Neural cell (in vitro differentiated cells): ENCODE data around the gene OTULINL. TPM values are rescaled to one million over a fixed set of nuclear protein-coding genes. Genes with fewer than 3 reads are reported as not detected.

Source experiments
- H2AFZ ChIP-seq: fragments of 200-600, 300-800 bp; sonication (generic), shearing (Covaris generic); 2 replicates; pipeline ENCODE4 v1.6.0; 2014; ENCODE audit warnings: low read depth, mild to moderate bottlenecking, antibody characterized with exemption, low read length, moderate library complexity
- H3F3A ChIP-seq: fragments of 200-600 bp; shearing (Covaris generic); 2 replicates; pipeline ENCODE4 v1.6.1; 2016; ENCODE audit warnings: mild to moderate bottlenecking, moderate library complexity, mixed read lengths, antibody characterized with exemption, low read length; ENCODE audit not compliant: insufficient read depth, poor library complexity, severe bottlenecking
- H3K27ac ChIP-seq: fragments of 200-600, 300-800 bp; sonication (generic), shearing (Covaris generic); 2 replicates; pipeline ENCODE4 v1.5.1; 2014; ENCODE audit warnings: mild to moderate bottlenecking, low read length, moderate library complexity
- H3K27me3 ChIP-seq: fragments of 300-800, 200-600 bp; sonication (generic), shearing (Covaris generic); 2 replicates; pipeline ENCODE4 v1.6.0; 2014; ENCODE audit warnings: mild to moderate bottlenecking, low read depth, low read length, moderate library complexity; ENCODE audit not compliant: insufficient read depth
- H3K36me3 ChIP-seq: fragments of 300-800, 200-600 bp; sonication (generic), shearing (Covaris generic); 2 replicates; pipeline ENCODE4 v1.5.1; 2014; ENCODE audit warnings: mild to moderate bottlenecking, antibody characterized with exemption, low read length, moderate library complexity; ENCODE audit not compliant: insufficient read depth
- H3K4me2 ChIP-seq: fragments of 300-800, 200-600 bp; sonication (generic), shearing (Covaris generic); 2 replicates; pipeline ENCODE4 v1.6.0; 2014; ENCODE audit warnings: mild to moderate bottlenecking, low read length
- H3K4me3 ChIP-seq: fragments of 300-800, 200-600 bp; sonication (generic), shearing (Covaris generic); 2 replicates; pipeline ENCODE4 v1.5.1; 2014; ENCODE audit warnings: mild to moderate bottlenecking, low read length, moderate library complexity
- H3K79me2 ChIP-seq: fragments of 200-600 bp; shearing (Covaris generic); replicated peaks from 2 replicates; pipeline ENCODE4 v1.6.0; 2014; ENCODE audit warnings: mild to moderate bottlenecking, low read length, moderate library complexity; ENCODE audit not compliant: insufficient read depth
- H3K9ac ChIP-seq: fragments of 300-800, 200-600 bp; sonication (generic), shearing (Covaris generic); 2 replicates; pipeline ENCODE4 v1.6.1; 2016; ENCODE audit warnings: mild to moderate bottlenecking, low read length, mixed read lengths
- H3K9me2 ChIP-seq: fragments of 200-600 bp; shearing (Covaris generic); 2 replicates; pipeline ENCODE4 v1.6.1; 2016; ENCODE audit warnings: mild to moderate bottlenecking, low read length, mixed read lengths; ENCODE audit not compliant: insufficient read depth
- H3K9me3 ChIP-seq: fragments of 200-600, 300-800 bp; sonication (generic), shearing (Covaris generic); 2 replicates; pipeline ENCODE4 v1.6.1; 2016; ENCODE audit warnings: mild to moderate bottlenecking, mixed run types, low read length, moderate library complexity, mixed read lengths
- H4K20me1 ChIP-seq: fragments of 200-600 bp; shearing (Covaris generic); 2 replicates; pipeline ENCODE4 v1.6.1; 2016; ENCODE audit warnings: mild to moderate bottlenecking, mixed run types; ENCODE audit not compliant: insufficient read depth
- EP300 ChIP-seq: fragments of 450-650 bp; conservative IDR thresholded peaks from 2 replicates; pipeline ENCODE4 v1.6.1; 2014; ENCODE audit warnings: antibody characterized with exemption, mild to moderate bottlenecking, moderate library complexity; ENCODE audit not compliant: poor library complexity, severe bottlenecking
- EZH2 ChIP-seq: fragments of 200-600, 300-800 bp; shearing (Covaris generic), sonication (generic); IDR thresholded peaks from 2 replicates; pipeline ENCODE4 v1.6.1; 2014; ENCODE audit warnings: antibody characterized with exemption, low read length, borderline replicate concordance, mild to moderate bottlenecking; ENCODE audit not compliant: insufficient read depth, poor library complexity, severe bottlenecking
- MXI1 ChIP-seq: fragments of 450-650 bp; conservative IDR thresholded peaks from 2 replicates; pipeline ENCODE4 v1.6.1; 2014; ENCODE audit warnings: antibody characterized with exemption, mild to moderate bottlenecking; ENCODE audit not compliant: poor library complexity, severe bottlenecking
- POLR2AphosphoS5 ChIP-seq: IDR thresholded peaks from 2 replicates; pipeline ENCODE4 v1.6.1; 2012
- RAD21 ChIP-seq: fragments of 450-650 bp; conservative IDR thresholded peaks from 2 replicates; pipeline ENCODE4 v1.6.1; 2014; ENCODE audit warnings: antibody characterized with exemption, mild to moderate bottlenecking, moderate library complexity
- SMC3 ChIP-seq: fragments of 450-650 bp; conservative IDR thresholded peaks from 2 replicates; pipeline ENCODE4 v1.6.1; 2014; ENCODE audit warnings: antibody characterized with exemption, mild to moderate bottlenecking, moderate library complexity; ENCODE audit not compliant: poor library complexity
- TAF1 ChIP-seq: IDR thresholded peaks from 2 replicates; pipeline ENCODE4 v1.6.1; 2012; ENCODE audit warnings: low read depth
- polyA plus RNA-seq: library from polyadenylated mRNA; depleted of rRNA; stranded (reverse); fragments of >200 nt; gene quantifications from 2 replicates; pipeline ENCODE4 v1.2.3, GENCODE V29; 2014
- TF ChIP-seq, protein P1 (sequence below): IDR thresholded peaks from 2 replicates; pipeline ENCODE4 v1.6.1; 2012; ENCODE audit warnings: borderline replicate concordance
- TF ChIP-seq, protein P2 (sequence below): fragments of 450-650 bp; IDR thresholded peaks from 2 replicates; pipeline ENCODE4 v1.5.1; 2014; ENCODE audit warnings: antibody characterized with exemption, mild to moderate bottlenecking, moderate library complexity; ENCODE audit not compliant: poor library complexity, severe bottlenecking

The OTULINL gene
- polyA plus RNA-seq, 1 donor from 2014 or later: 7.2 TPM

DNA sequence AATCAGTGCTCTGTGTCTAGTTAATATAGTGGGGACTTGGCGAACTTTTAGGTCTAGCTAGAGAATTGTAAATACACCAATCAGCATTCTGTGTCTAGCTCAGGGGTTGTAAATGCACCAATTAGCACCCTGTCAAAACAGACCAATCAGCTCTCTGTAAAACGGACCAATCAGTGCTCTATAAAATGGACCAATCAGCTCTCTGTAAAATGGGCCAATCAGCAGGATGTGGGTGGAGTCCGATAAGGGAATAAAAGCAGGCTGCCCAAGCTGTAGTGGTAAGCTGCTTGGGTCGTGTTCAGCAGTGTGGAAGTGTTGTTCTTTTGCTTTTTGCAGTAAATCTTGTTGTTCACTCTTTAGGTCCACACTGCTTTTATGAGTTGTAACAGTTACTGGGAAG, 3.6 kb upstream of the OTULINL start:
- Histone ChIP-seq H4K20me1 (no peaks in the 10 kb centered on the region), H3K9ac (no peak overlapping the region), H2AFZ (no peak overlapping the region), H3K27ac (no peak overlapping the region), H3K4me3 (no peak overlapping the region), H3K9me3 (no peaks in the 10 kb centered on the region), H3F3A (no peaks in the 10 kb centered on the region), H3K4me2 (no peak overlapping the region), H3K36me3 (no peaks in the 10 kb centered on the region), H3K27me3 (peaks cover 10% of the 10 kb centered on the region), H3K9me2 (no peaks in the 10 kb centered on the region), H3K79me2 (no peaks in the 10 kb centered on the region)
- TF ChIP-seq SMC3 (no peak), RAD21 (no peak), MXI1 (no peak), POLR2AphosphoS5 (no peak), EP300 (no peak), TAF1 (no peak), EZH2 (no peak)
- TF ChIP-seq, protein P1, sequence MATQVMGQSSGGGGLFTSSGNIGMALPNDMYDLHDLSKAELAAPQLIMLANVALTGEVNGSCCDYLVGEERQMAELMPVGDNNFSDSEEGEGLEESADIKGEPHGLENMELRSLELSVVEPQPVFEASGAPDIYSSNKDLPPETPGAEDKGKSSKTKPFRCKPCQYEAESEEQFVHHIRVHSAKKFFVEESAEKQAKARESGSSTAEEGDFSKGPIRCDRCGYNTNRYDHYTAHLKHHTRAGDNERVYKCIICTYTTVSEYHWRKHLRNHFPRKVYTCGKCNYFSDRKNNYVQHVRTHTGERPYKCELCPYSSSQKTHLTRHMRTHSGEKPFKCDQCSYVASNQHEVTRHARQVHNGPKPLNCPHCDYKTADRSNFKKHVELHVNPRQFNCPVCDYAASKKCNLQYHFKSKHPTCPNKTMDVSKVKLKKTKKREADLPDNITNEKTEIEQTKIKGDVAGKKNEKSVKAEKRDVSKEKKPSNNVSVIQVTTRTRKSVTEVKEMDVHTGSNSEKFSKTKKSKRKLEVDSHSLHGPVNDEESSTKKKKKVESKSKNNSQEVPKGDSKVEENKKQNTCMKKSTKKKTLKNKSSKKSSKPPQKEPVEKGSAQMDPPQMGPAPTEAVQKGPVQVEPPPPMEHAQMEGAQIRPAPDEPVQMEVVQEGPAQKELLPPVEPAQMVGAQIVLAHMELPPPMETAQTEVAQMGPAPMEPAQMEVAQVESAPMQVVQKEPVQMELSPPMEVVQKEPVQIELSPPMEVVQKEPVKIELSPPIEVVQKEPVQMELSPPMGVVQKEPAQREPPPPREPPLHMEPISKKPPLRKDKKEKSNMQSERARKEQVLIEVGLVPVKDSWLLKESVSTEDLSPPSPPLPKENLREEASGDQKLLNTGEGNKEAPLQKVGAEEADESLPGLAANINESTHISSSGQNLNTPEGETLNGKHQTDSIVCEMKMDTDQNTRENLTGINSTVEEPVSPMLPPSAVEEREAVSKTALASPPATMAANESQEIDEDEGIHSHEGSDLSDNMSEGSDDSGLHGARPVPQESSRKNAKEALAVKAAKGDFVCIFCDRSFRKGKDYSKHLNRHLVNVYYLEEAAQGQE: no peak
- TF ChIP-seq, protein P2, sequence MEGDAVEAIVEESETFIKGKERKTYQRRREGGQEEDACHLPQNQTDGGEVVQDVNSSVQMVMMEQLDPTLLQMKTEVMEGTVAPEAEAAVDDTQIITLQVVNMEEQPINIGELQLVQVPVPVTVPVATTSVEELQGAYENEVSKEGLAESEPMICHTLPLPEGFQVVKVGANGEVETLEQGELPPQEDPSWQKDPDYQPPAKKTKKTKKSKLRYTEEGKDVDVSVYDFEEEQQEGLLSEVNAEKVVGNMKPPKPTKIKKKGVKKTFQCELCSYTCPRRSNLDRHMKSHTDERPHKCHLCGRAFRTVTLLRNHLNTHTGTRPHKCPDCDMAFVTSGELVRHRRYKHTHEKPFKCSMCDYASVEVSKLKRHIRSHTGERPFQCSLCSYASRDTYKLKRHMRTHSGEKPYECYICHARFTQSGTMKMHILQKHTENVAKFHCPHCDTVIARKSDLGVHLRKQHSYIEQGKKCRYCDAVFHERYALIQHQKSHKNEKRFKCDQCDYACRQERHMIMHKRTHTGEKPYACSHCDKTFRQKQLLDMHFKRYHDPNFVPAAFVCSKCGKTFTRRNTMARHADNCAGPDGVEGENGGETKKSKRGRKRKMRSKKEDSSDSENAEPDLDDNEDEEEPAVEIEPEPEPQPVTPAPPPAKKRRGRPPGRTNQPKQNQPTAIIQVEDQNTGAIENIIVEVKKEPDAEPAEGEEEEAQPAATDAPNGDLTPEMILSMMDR: no peak

DNA sequence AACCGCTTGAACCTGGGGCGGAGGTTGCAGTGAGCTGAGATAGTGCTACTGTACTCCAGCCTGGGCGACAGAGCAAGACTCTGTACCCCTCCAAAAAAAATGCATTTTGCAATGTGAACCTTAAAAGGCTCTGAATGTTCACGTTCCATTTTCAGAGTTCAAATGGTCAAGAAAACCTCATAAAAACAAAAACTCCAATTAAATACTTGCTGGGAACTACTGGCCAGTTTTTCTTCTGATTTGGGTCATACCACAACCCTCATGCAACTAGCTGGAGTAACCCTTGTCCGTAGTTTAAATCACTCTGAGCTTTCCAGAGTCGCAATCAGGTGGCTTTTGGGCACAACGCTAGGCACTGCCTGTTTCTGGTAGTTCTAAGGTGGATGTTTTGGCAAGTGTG, 2.3 kb upstream of the OTULINL start:
- TF ChIP-seq, protein P1: no peak
- no peak for TF ChIP-seq EZH2
- TF ChIP-seq RAD21: no peak
- no peak for TF ChIP-seq TAF1
- no peak for TF ChIP-seq MXI1
- no peak for TF ChIP-seq EP300
- no peak for TF ChIP-seq POLR2AphosphoS5
- no peak for TF ChIP-seq SMC3
- TF ChIP-seq, protein P2: no peak
- H2AFZ ChIP-seq: no peak overlapping the region
- H3K4me3 ChIP-seq: no peak overlapping the region
- H3K36me3 ChIP-seq: no peaks in the 10 kb centered on the region
- H4K20me1 ChIP-seq: no peaks in the 10 kb centered on the region
- H3K79me2 ChIP-seq: no peaks in the 10 kb centered on the region
- no peaks in the 10 kb centered on the region for H3K9me2 ChIP-seq
- H3K9ac ChIP-seq: no peak overlapping the region
- H3K27me3 ChIP-seq: peaks cover 10% of the 10 kb centered on the region
- no peaks in the 10 kb centered on the region for H3F3A ChIP-seq
- H3K4me2 ChIP-seq: no peak overlapping the region
- H3K9me3 ChIP-seq: no peaks in the 10 kb centered on the region
- no peak overlapping the region for H3K27ac ChIP-seq
